Upper lobe of left lung (tissue), 4 donors: ENCODE measurements around the gene C3orf20.

Experiments
- CTCF ChIP-seq, 6 experiments: fragments of 450-650 bp in 4 of 6; fragments of 200-600 bp in 2 of 6; sonication (generic) in 2 of 6; IDR thresholded peaks; one replicate each; pipeline ENCODE4 v1.5.1; 2016 to 2019; ENCODE audit warnings: antibody characterized with exemption in 6 of 6
- POLR2AphosphoS5 ChIP-seq, 2 donors: sonication (generic); formaldehyde crosslinking; IDR thresholded peaks; one replicate each; pipeline ENCODE4 v1.5.1; 2017; ENCODE audit warnings: antibody characterized with exemption in 2 of 2

GRCh38 chr3:14721126-14721864, 46.4 kb downstream of the C3orf20 start:
- no peak for TF ChIP-seq POLR2AphosphoS5 (IDR thresholded peaks at IDR 0.05)
- TF ChIP-seq CTCF (IDR thresholded peaks at IDR 0.05) = no peak
